Measurements from ENCODE around the gene GAL3ST2. TPM values are rescaled to one million over a fixed set of nuclear protein-coding genes. Genes with fewer than 3 reads are reported as not detected.
A peak's percentile ranks its signal among the peaks of the same experiment; 100 is the strongest.

GAL3ST2 gene
- total RNA-seq, 1 donor from 2014 or later = 0.84 TPM

DNA sequence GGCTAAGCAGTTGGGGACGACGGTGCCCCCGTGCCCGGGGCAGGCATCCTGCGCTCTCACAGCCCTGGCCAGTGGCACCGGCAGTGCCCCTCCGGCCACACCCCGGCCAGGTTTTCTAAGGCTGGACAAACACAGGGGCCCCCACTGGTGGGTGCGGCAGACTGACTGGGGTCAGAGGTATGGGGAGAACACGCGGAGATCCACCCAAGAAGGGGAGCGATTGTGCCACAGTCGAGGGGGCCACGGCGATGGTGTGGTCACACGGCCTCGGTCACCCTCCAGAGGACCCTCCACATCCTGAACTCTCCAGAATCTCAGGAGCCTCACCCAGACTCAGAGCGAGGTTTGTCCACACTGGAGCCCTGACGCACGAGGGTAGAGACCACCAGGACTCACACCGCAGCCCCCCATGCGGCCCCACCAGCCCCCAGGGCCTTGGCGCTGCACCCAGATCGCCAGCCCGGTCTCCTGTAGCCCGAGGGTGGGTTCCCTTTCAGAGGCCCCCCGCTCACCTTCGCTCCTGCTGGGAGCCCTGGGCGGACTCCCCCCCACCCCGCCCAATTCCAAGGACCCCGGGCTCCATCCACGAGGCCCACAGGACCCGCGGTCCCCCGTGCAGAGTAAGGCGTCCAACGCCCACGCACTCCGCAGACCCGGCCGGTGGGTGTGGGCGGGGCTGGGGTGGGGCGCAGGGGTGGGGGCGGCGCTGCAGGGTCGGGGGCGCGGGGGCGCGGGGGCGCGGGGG is 66.9 kb downstream of the GAL3ST2 start:
- DNase-seq (ENCODE audit: low spot score, unreplicated experiment) = no peak
- H3K4me3 Mint-ChIP-seq (ENCODE audit: low read depth) = no peak overlapping the region

DNA sequence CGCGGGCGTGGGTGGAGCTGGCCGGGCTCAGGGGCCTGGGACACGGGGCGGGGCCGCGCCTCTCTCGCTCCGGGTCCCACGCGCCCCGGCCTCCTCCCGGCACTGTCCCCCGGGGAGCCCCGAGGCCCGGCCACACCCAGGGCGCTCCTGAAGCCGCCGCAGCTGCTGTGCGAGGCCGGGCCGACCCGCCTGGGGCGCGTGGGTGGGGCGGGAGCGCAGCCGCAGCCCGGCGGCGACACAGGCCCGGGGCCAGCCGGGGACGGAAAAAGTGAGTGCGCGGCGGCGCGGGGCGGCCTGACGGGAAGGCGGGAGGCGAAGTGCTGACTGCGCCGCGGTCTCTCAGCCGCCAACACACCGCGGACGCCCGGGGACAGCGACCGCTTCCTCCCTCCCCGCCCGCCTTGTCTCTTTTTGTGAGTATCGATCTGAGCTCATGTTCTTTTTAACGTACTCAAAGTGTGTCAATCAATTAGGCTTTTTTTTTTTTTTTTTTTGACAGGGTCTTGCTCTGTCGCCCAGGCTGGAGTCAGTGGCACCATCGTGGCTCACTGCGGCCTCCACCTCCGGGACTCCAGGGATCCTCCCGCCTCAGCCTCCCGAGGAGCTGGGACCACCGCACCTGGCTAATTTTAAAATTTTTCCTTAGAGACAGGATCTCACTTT is 67.6 kb downstream of the GAL3ST2 start:
- no peaks in the 10 kb centered on the region for H3K9me3 Mint-ChIP-seq (ENCODE audit: low read depth)
- peak overlapping the region; percentile 62 for H3K4me3 Mint-ChIP-seq (ENCODE audit: low read depth)
- no peak overlapping the region for H3K27ac Mint-ChIP-seq
- no peak for TF ChIP-seq CTCF (IDR thresholded peaks at IDR 0.05; ENCODE audit: unreplicated experiment)
- peak; percentile 48 for DNase-seq (ENCODE audit: low spot score, unreplicated experiment)
- no peaks in the 10 kb centered on the region for H3K36me3 Mint-ChIP-seq (ENCODE audit: insufficient read depth)
- no peaks in the 10 kb centered on the region for H3K4me1 Mint-ChIP-seq (ENCODE audit: low read depth)
- peaks cover 43% of the 10 kb centered on the region for H3K27me3 Mint-ChIP-seq

More for the DNA sequence above, 66.9 kb downstream of the GAL3ST2 start:
- H3K9me3 Mint-ChIP-seq (ENCODE audit: low read depth) = no peaks in the 10 kb centered on the region
- no peak for TF ChIP-seq CTCF (IDR thresholded peaks at IDR 0.05; ENCODE audit: unreplicated experiment)
- H3K36me3 Mint-ChIP-seq (ENCODE audit: insufficient read depth) = no peaks in the 10 kb centered on the region
- H3K27me3 Mint-ChIP-seq = peaks cover 43% of the 10 kb centered on the region
- H3K4me1 Mint-ChIP-seq (ENCODE audit: low read depth) = no peaks in the 10 kb centered on the region
- no peak overlapping the region for H3K27ac Mint-ChIP-seq

DNA sequence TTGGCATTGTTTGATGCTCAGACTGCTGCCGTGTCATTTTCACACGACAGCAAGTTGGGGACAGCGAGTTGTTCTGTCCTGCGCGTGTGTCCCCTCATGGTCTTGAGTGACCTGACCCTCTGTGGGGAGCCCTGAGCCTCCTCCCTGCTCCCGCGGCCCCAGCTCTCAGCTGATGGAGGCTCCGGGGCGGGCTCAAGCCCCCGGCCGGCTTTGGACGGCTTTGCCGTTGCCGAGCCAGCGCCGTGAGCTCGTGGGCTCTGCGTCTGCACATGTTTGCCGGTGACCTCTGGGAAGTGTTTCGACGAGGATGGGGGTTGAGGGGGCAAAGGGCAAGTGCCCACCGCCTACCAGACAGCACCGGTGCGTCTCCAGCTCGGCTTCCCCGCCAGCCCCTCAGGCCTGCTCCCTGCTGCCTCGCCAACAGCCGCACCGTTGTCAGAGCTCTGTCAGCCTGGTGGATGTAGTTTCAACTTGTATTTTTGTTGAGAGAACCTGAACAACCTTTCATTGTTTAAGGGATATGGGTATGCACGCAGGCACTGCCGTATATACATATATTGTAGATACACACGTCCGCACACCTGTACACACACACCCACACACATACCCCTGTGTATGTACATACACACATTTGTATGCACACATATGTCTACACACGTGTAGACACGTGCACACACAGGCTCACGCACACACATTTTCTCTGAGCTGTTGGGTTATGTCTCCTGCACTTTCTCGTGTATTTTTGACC is 68.4 kb downstream of the GAL3ST2 start:
- no peaks in the 10 kb centered on the region for H3K4me1 Mint-ChIP-seq (ENCODE audit: low read depth)
- TF ChIP-seq CTCF (IDR thresholded peaks at IDR 0.05; ENCODE audit: unreplicated experiment) = no peak
- no peak for DNase-seq (ENCODE audit: low spot score, unreplicated experiment)

GRCh38 chr2:241846406-241846805 is 69.8 kb downstream of the GAL3ST2 start:
- Mint-ChIP-seq H3K27ac (no peak overlapping the region), H3K4me1 (ENCODE audit: low read depth) (no peaks in the 10 kb centered on the region), H3K27me3 (peaks cover 34% of the 10 kb centered on the region), H3K9me3 (ENCODE audit: low read depth) (no peaks in the 10 kb centered on the region), H3K4me3 (ENCODE audit: low read depth) (no peak overlapping the region), H3K36me3 (ENCODE audit: insufficient read depth) (no peaks in the 10 kb centered on the region)
- no peak for DNase-seq (ENCODE audit: low spot score, unreplicated experiment)
- no peak for TF ChIP-seq CTCF (IDR thresholded peaks at IDR 0.05; ENCODE audit: unreplicated experiment)

More for the DNA sequence above, 68.4 kb downstream of the GAL3ST2 start:
- Mint-ChIP-seq H3K27me3 (peaks cover 41% of the 10 kb centered on the region), H3K4me3 (ENCODE audit: low read depth) (peak overlapping the region; percentile 62), H3K27ac (no peak overlapping the region), H3K36me3 (ENCODE audit: insufficient read depth) (no peaks in the 10 kb centered on the region), H3K9me3 (ENCODE audit: low read depth) (no peaks in the 10 kb centered on the region)

Data from progenitor cell of endocrine pancreas (in vitro differentiated cells).